ENCODE measurements around the gene BTG4. TPM values are rescaled to one million over a fixed set of nuclear protein-coding genes. Genes with fewer than 3 reads are reported as not detected.

Gene BTG4
- total and polyA plus RNA-seq, 2 experiments from 2014 or later, result 0.21 to 0.31 TPM

- H3K9me3 Mint-ChIP-seq, result no peaks in the 10 kb centered on the region
- H3K9me2 ChIP-seq (ENCODE audit: insufficient read depth), result 0 out of 2 replicates have a peak, but pooled peaks cover 5% of the 10 kb centered on the region
Measured at GRCh38 chr11:111477898-111478297, 34.3 kb downstream of the BTG4 start.

More at GRCh38 chr11:111477898-111478297, 34.3 kb downstream of the BTG4 start:
- H3K4me1 Mint-ChIP-seq, result no peaks in the 10 kb centered on the region
- H3K36me3 Mint-ChIP-seq (ENCODE audit: low read depth), result no peaks in the 10 kb centered on the region; the same call in 2 of the 3 replicates
- Histone ChIP-seq H3K27ac (ENCODE audit: low read depth) (no peak overlapping the region), H3K4me1 (ENCODE audit: insufficient read depth) (no peaks in the 10 kb centered on the region), H2AFZ (no peak overlapping the region), H4K20me1 (replicated peaks; ENCODE audit: insufficient read depth) (no peaks in the 10 kb centered on the region), H3K36me3 (ENCODE audit: insufficient read depth) (no peaks in the 10 kb centered on the region), H3K27me3 (ENCODE audit: insufficient read depth) (no peaks in the 10 kb centered on the region), H3K4me3 (no peak overlapping the region), H3F3A (replicated peaks; ENCODE audit: low read depth) (no peaks in the 10 kb centered on the region), H3K79me2 (replicated peaks; ENCODE audit: insufficient read depth) (no peaks in the 10 kb centered on the region), H3K4me2 (no peak overlapping the region)
- ATAC-seq (no peak), DNase-seq (ENCODE audit: low spot score) (no peak)
- no peak for TF ChIP-seq CREB1 (CRISPR knock-in tag; IDR thresholded peaks at IDR 0.05; ENCODE audit: low read depth)
- TF ChIP-seq CTCF (conservative IDR thresholded peaks at IDR 0.05; ENCODE audit: low read depth in 2 of 2), result no peak
- TF ChIP-seq POLR2AphosphoS5 (IDR thresholded peaks at IDR 0.05; ENCODE audit: low read depth), result no peak
- TF ChIP-seq JUNB (IDR thresholded peaks at IDR 0.05; ENCODE audit: unreplicated experiment), result no peak
- no peak for TF ChIP-seq EZH2 (IDR thresholded peaks at IDR 0.05; ENCODE audit: low read depth, unreplicated experiment)
- no peak for TF ChIP-seq REST (IDR thresholded peaks at IDR 0.05; ENCODE audit: unreplicated experiment)
- TF ChIP-seq ZNF114 (CRISPR knock-in tag; IDR thresholded peaks at IDR 0.05), result no peak
- no peak for TF ChIP-seq ETS1 (IDR thresholded peaks at IDR 0.05)
- TF ChIP-seq STAT1 (IDR thresholded peaks at IDR 0.05; ENCODE audit: unreplicated experiment), result no peak
- TF ChIP-seq NANOG (IDR thresholded peaks at IDR 0.05; ENCODE audit: borderline replicate concordance), result no peak
- TF ChIP-seq ZNF462 (CRISPR knock-in tag; IDR thresholded peaks at IDR 0.05), result no peak
- no peak for TF ChIP-seq EZH2phosphoT487 (IDR thresholded peaks at IDR 0.05; ENCODE audit: unreplicated experiment)
- TF ChIP-seq ZNF331 (CRISPR knock-in tag; IDR thresholded peaks at IDR 0.05; ENCODE audit: low read depth), result no peak
- peaks cover 4% of the 10 kb centered on the region for H3K27me3 Mint-ChIP-seq (ENCODE audit: insufficient read depth, low read depth, poor library complexity)
- no peak overlapping the region for H3K27ac Mint-ChIP-seq
- no peak overlapping the region for H3K4me3 Mint-ChIP-seq

Data from GM23338 (cell line).